Mesothelial cell of epicardium (in vitro differentiated cells): ENCODE data around the gene ATP5IF1. TPM values are rescaled to one million over a fixed set of nuclear protein-coding genes. Genes with fewer than 3 reads are reported as not detected.

Source experiments
- DNase-seq, 2 experiments: peaks; one replicate each; pipeline ENCODE4 v3.0.0; 2021; ENCODE audit warnings: low spot score in 2 of 2; ENCODE audit not compliant: unreplicated experiment in 2 of 2
- H3K27ac Mint-ChIP-seq: 2 replicates; pipeline ENCODE4 v1.8.0; 2021; ENCODE audit warnings: mixed read lengths
- H3K27me3 Mint-ChIP-seq: 2 replicates; pipeline ENCODE4 v1.8.0; 2021; ENCODE audit warnings: low read depth, mixed read lengths
- H3K36me3 Mint-ChIP-seq: 2 replicates; pipeline ENCODE4 v1.8.0; 2021; ENCODE audit warnings: mixed read lengths
- H3K4me1 Mint-ChIP-seq: 2 replicates; pipeline ENCODE4 v1.8.0; 2021; ENCODE audit warnings: mixed read lengths
- H3K4me3 Mint-ChIP-seq: 2 replicates; pipeline ENCODE4 v1.8.0; 2021; ENCODE audit warnings: mild to moderate bottlenecking, moderate library complexity, mixed read lengths
- H3K9me3 Mint-ChIP-seq: 2 replicates; pipeline ENCODE4 v1.8.0; 2021; ENCODE audit warnings: mixed read lengths
- total RNA-seq: library from RNA; stranded (reverse); gene quantifications from 3 replicates; pipeline ENCODE4 v1.2.1, GENCODE V29; 2021
- TF ChIP-seq, protein P1 (sequence below): fragments of 200-600 bp; sonication (generic); IDR thresholded peaks from one replicate; pipeline ENCODE4 v1.5.0; 2021; ENCODE audit warnings: antibody characterized with exemption; ENCODE audit not compliant: unreplicated experiment

The ATP5IF1 gene
- total RNA-seq, 1 donor from 2014 or later, result 125 TPM

DNA sequence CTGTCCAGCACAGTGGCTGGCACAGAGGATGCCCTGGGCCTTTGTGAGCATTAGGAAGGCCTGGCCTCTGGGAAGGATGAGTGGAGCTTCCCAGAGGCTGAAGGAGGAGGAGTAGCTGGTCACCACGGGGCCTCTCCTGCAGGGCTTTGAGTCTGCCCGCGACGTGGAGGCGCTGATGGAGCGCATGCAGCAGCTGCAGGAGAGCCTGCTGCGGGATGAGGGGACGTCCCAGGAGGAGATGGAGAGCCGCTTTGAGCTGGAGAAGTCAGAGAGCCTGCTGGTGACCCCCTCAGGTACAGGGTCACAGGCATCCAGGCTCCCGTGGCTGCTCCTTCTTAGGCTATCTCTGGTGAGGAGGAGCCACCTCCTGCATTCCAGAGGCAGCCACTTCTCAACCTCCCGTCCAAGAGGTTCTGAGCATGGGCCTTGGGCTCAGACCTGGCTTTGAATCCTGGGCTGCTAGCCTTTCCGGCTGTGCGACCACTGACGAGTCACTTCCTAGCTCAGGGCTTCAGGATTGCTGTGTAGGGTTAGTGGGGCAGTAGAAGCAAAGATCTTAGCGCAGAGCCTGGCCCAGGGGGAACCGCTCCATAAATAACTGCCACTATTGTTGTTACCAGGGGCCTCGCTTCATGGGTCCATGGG lies 37.4 kb downstream of the ATP5IF1 start:
- H3K4me1 Mint-ChIP-seq, result no peaks in the 10 kb centered on the region
- H3K27ac Mint-ChIP-seq, result no peak overlapping the region

DNA sequence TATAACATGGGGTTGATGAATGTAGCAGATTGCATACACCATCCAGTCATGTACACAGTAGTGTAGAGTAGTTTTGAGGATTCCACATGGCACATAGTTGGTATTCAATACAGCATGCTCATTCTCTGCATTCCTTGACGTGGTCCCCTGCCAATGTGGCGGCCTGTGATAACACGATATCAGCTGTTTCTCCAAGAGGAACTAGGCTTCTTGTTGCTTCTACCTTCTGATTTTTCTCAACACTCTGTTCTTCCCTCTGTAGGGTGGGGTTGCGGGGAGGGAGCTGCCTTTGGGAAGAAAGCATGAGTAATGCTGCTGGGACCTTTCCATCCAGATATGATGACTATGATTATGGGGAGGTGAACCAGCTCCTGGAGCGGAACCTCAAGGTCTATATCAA lies 42.8 kb downstream of the ATP5IF1 start:
- no peaks in the 10 kb centered on the region for H3K4me1 Mint-ChIP-seq
- H3K4me3 Mint-ChIP-seq, result no peak overlapping the region
- H3K27ac Mint-ChIP-seq, result no peak overlapping the region
- TF ChIP-seq, protein P1, sequence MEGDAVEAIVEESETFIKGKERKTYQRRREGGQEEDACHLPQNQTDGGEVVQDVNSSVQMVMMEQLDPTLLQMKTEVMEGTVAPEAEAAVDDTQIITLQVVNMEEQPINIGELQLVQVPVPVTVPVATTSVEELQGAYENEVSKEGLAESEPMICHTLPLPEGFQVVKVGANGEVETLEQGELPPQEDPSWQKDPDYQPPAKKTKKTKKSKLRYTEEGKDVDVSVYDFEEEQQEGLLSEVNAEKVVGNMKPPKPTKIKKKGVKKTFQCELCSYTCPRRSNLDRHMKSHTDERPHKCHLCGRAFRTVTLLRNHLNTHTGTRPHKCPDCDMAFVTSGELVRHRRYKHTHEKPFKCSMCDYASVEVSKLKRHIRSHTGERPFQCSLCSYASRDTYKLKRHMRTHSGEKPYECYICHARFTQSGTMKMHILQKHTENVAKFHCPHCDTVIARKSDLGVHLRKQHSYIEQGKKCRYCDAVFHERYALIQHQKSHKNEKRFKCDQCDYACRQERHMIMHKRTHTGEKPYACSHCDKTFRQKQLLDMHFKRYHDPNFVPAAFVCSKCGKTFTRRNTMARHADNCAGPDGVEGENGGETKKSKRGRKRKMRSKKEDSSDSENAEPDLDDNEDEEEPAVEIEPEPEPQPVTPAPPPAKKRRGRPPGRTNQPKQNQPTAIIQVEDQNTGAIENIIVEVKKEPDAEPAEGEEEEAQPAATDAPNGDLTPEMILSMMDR, result no peak
- DNase-seq, result no peak
- H3K9me3 Mint-ChIP-seq, result no peaks in the 10 kb centered on the region
- H3K27me3 Mint-ChIP-seq, result no peaks in the 10 kb centered on the region
- peaks cover 22% of the 10 kb centered on the region for H3K36me3 Mint-ChIP-seq

More for the DNA sequence above, 37.4 kb downstream of the ATP5IF1 start:
- DNase-seq, result no peak
- TF ChIP-seq, protein P1, result no peak
- H3K27me3 Mint-ChIP-seq, result no peaks in the 10 kb centered on the region
- H3K4me3 Mint-ChIP-seq, result no peak overlapping the region
- no peaks in the 10 kb centered on the region for H3K9me3 Mint-ChIP-seq
- H3K36me3 Mint-ChIP-seq, result peaks cover 19% of the 10 kb centered on the region

GRCh38 chr1:28279721-28280120 lies 43.8 kb downstream of the ATP5IF1 start:
- H3K4me1 Mint-ChIP-seq, result no peaks in the 10 kb centered on the region
- peaks cover 22% of the 10 kb centered on the region for H3K36me3 Mint-ChIP-seq
- no peaks in the 10 kb centered on the region for H3K9me3 Mint-ChIP-seq
- TF ChIP-seq, protein P1, result no peak
- H3K4me3 Mint-ChIP-seq, result no peak overlapping the region
- no peaks in the 10 kb centered on the region for H3K27me3 Mint-ChIP-seq
- no peak overlapping the region for H3K27ac Mint-ChIP-seq
- DNase-seq, result no peak

GRCh38 chr1:28280501-28280900 lies 44.6 kb downstream of the ATP5IF1 start:
- peaks cover 17% of the 10 kb centered on the region for H3K36me3 Mint-ChIP-seq
- H3K27ac Mint-ChIP-seq, result no peak overlapping the region
- DNase-seq, result no peak
- H3K27me3 Mint-ChIP-seq, result no peaks in the 10 kb centered on the region
- H3K4me3 Mint-ChIP-seq, result no peak overlapping the region
- TF ChIP-seq, protein P1, result no peak
- no peaks in the 10 kb centered on the region for H3K4me1 Mint-ChIP-seq
- no peaks in the 10 kb centered on the region for H3K9me3 Mint-ChIP-seq

- no peak for DNase-seq
- no peak overlapping the region for H3K4me3 Mint-ChIP-seq
- no peak overlapping the region for H3K27ac Mint-ChIP-seq
- peaks cover 17% of the 10 kb centered on the region for H3K36me3 Mint-ChIP-seq
- no peaks in the 10 kb centered on the region for H3K9me3 Mint-ChIP-seq
- TF ChIP-seq, protein P1, result no peak
- no peaks in the 10 kb centered on the region for H3K4me1 Mint-ChIP-seq
- H3K27me3 Mint-ChIP-seq, result no peaks in the 10 kb centered on the region
These were observed 45.1 kb downstream of the ATP5IF1 start for GRCh38 chr1:28280977-28281381.
